ENCODE results near the gene PBXIP1. TPM values are rescaled to one million over a fixed set of nuclear protein-coding genes. Genes with fewer than 3 reads are reported as not detected.

PBXIP1 gene
- total RNA-seq, 1 experiment from 2014 or later = 24.0 TPM

- no peak overlapping the region for H3K4me3 ChIP-seq (ENCODE audit: low read depth, low read length)
- ChIA-PET POLR2A (no interaction called here), CTCF (no interaction called here)
- peaks cover 36% of the 10 kb centered on the region for H3K36me3 Mint-ChIP-seq (ENCODE audit: insufficient read depth, unreplicated experiment)
- peaks cover 5% of the 10 kb centered on the region for H3K36me3 ChIP-seq (ENCODE audit: control insufficient read depth, insufficient read depth, low read length)
- H3K27me3 ChIP-seq (replicated peaks; ENCODE audit: control insufficient read depth, insufficient read depth, low read length) = no peaks in the 10 kb centered on the region
- H3K27me3 Mint-ChIP-seq (ENCODE audit: insufficient read depth, unreplicated experiment) = no peaks in the 10 kb centered on the region
- TF ChIP-seq, protein P1, sequence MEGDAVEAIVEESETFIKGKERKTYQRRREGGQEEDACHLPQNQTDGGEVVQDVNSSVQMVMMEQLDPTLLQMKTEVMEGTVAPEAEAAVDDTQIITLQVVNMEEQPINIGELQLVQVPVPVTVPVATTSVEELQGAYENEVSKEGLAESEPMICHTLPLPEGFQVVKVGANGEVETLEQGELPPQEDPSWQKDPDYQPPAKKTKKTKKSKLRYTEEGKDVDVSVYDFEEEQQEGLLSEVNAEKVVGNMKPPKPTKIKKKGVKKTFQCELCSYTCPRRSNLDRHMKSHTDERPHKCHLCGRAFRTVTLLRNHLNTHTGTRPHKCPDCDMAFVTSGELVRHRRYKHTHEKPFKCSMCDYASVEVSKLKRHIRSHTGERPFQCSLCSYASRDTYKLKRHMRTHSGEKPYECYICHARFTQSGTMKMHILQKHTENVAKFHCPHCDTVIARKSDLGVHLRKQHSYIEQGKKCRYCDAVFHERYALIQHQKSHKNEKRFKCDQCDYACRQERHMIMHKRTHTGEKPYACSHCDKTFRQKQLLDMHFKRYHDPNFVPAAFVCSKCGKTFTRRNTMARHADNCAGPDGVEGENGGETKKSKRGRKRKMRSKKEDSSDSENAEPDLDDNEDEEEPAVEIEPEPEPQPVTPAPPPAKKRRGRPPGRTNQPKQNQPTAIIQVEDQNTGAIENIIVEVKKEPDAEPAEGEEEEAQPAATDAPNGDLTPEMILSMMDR (IDR thresholded peaks at IDR 0.05; ENCODE audit: insufficient read depth in 1 of 2, low read depth in 1 of 2, low read length in 1 of 2, severe bottlenecking in 1 of 2, unreplicated experiment in 1 of 2) = no peak
- intact Hi-C loops (cut with micrococcal nuclease; ENCODE audit: unreplicated experiment) = no loop called here
- peaks cover 37% of the 10 kb centered on the region for H3K4me1 Mint-ChIP-seq (ENCODE audit: low read depth, unreplicated experiment)
- H3K4me3 Mint-ChIP-seq (ENCODE audit: unreplicated experiment) = no peak overlapping the region
- no peak overlapping the region for H3K27ac Mint-ChIP-seq (ENCODE audit: unreplicated experiment)
- DNase-seq = no peak
- no TSS peak for BruUV-seq (replicated peaks)
- H3K4me1 ChIP-seq = peaks cover 24% of the 10 kb centered on the region
- H3K9me3 ChIP-seq = no peaks in the 10 kb centered on the region
- no peaks in the 10 kb centered on the region for H3K9me3 Mint-ChIP-seq (ENCODE audit: unreplicated experiment)
These were observed 11.5 kb upstream of the PBXIP1 start for GRCh38 chr1:154967331-154967950.

- intact Hi-C loops (cut with micrococcal nuclease; ENCODE audit: unreplicated experiment) = no loop called here
- H3K9me3 ChIP-seq = no peaks in the 10 kb centered on the region
- POLR2A ChIA-PET = interaction anchor here (0.6 kb wide), 1 partner anchor 10 kb away, joined by 5 read pairs; the partner anchor contains the start of gene PBXIP1
- no peaks in the 10 kb centered on the region for H3K9me3 Mint-ChIP-seq (ENCODE audit: unreplicated experiment)
- H3K36me3 Mint-ChIP-seq (ENCODE audit: insufficient read depth, unreplicated experiment) = peaks cover 49% of the 10 kb centered on the region
- no TSS peak for BruUV-seq (replicated peaks)
- no peak overlapping the region for H3K4me3 Mint-ChIP-seq (ENCODE audit: unreplicated experiment)
- H3K27me3 Mint-ChIP-seq (ENCODE audit: insufficient read depth, unreplicated experiment) = no peaks in the 10 kb centered on the region
- peaks cover 3% of the 10 kb centered on the region for H3K36me3 ChIP-seq (ENCODE audit: control insufficient read depth, insufficient read depth, low read length)
- TF ChIP-seq, protein P1 (IDR thresholded peaks at IDR 0.05; ENCODE audit: insufficient read depth in 1 of 2, low read depth in 1 of 2, low read length in 1 of 2, severe bottlenecking in 1 of 2, unreplicated experiment in 1 of 2) = no peak
- H3K4me1 ChIP-seq = peaks cover 11% of the 10 kb centered on the region
- no peak overlapping the region for H3K27ac Mint-ChIP-seq (ENCODE audit: unreplicated experiment)
- no peak overlapping the region for H3K4me3 ChIP-seq (ENCODE audit: low read depth, low read length)
- H3K4me1 Mint-ChIP-seq (ENCODE audit: low read depth, unreplicated experiment) = peaks cover 27% of the 10 kb centered on the region
- no peaks in the 10 kb centered on the region for H3K27me3 ChIP-seq (replicated peaks; ENCODE audit: control insufficient read depth, insufficient read depth, low read length)
- DNase-seq = no peak
- CTCF ChIA-PET = no interaction called here
These were observed 10.2 kb upstream of the PBXIP1 start for GRCh38 chr1:154966111-154966510.

DNA sequence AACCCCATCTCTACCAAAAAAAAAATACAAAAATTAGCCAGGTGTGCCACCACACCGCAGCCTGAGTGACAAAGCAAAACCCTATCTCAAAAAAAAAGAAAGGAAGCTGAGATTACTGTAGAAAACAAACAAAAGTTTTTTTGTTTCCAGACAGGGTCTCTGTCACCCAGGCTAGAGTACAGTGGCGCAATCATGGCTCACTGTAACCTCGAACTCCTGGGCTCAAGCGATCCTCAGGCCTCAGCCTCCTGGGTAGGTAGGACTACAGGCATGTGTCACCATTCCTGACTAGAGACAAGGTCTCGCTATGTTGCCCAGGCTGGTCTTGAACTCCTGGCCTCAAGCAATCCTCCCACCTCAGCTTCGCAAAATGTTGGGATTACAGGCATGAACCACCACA is 8.5 kb upstream of the PBXIP1 start:
- Histone ChIP-seq H3K4me3 (ENCODE audit: low read depth, low read length) (no peak overlapping the region), H3K9me3 (no peaks in the 10 kb centered on the region), H3K36me3 (ENCODE audit: control insufficient read depth, insufficient read depth, low read length) (peaks cover 5% of the 10 kb centered on the region), H3K27me3 (replicated peaks; ENCODE audit: control insufficient read depth, insufficient read depth, low read length) (no peaks in the 10 kb centered on the region), H3K4me1 (0 out of 2 replicates have a peak, but pooled peaks cover 5% of the 10 kb centered on the region)
- peaks cover 16% of the 10 kb centered on the region for H3K4me1 Mint-ChIP-seq (ENCODE audit: low read depth, unreplicated experiment)
- H3K27me3 Mint-ChIP-seq (ENCODE audit: insufficient read depth, unreplicated experiment) = no peaks in the 10 kb centered on the region
- H3K4me3 Mint-ChIP-seq (ENCODE audit: unreplicated experiment) = no peak overlapping the region
- POLR2A ChIA-PET = no interaction called here
- no peak overlapping the region for H3K27ac Mint-ChIP-seq (ENCODE audit: unreplicated experiment)
- no peaks in the 10 kb centered on the region for H3K9me3 Mint-ChIP-seq (ENCODE audit: unreplicated experiment)
- CTCF ChIA-PET = no interaction called here
- H3K36me3 Mint-ChIP-seq (ENCODE audit: insufficient read depth, unreplicated experiment) = peaks cover 58% of the 10 kb centered on the region
- no peak for DNase-seq
- TF ChIP-seq, protein P1 (IDR thresholded peaks at IDR 0.05; ENCODE audit: insufficient read depth in 1 of 2, low read depth in 1 of 2, low read length in 1 of 2, severe bottlenecking in 1 of 2, unreplicated experiment in 1 of 2) = no peak
- intact Hi-C loops (cut with micrococcal nuclease; ENCODE audit: unreplicated experiment) = no loop called here
- no TSS peak for BruUV-seq (replicated peaks)
